ENCODE results near the gene ARHGAP36. TPM values are rescaled to one million over a fixed set of nuclear protein-coding genes. Genes with fewer than 3 reads are reported as not detected.

ARHGAP36 gene
- total RNA-seq, 1 experiment from 2014 or later, result not detected

DNA sequence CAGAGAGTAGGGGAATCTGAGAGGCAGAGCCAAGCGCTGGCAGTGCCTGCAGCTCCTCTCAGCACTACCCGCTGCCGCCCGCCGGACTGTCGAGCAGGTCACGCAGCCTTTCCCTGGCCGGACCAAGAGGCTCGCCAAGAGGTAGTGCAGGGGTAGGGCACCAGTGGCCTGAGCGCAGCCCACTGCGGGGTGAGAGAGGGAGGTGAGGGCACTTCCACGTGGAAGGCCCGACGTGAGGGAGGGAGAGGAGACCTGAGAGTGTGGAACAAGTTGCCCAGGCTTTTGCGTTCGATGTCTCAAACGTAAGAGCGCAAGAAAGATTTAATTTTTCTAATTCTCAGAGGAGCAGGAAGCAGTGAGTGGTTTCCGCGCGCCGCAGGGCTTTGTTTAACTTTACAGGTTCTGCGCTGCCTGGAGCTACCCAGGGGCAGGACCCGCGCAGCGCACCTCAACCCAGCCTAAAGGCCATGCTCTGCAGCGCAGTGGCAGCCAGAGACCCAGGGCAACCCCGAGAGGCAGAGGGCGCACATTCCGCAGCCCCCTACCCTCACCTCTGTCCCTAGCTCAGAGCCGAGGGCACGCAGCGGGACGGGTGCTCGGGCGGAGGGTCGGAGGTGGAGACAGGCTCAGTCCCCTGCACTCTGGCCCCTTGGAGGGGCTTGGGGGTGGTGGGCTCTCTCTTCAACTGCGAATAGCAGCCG, 14.9 kb downstream of the ARHGAP36 start:
- no peak for DNase-seq (ENCODE audit: low read depth)

GRCh38 chrX:131073607-131074006, 15.5 kb downstream of the ARHGAP36 start:
- no peak for DNase-seq (ENCODE audit: low read depth)

- no peak for DNase-seq (ENCODE audit: low read depth)
Observed at GRCh38 chrX:131081772-131082740, 23.9 kb downstream of the ARHGAP36 start.

GRCh38 chrX:131083510-131084142, 25.5 kb downstream of the ARHGAP36 start:
- no peak for DNase-seq (ENCODE audit: low read depth)

DNA sequence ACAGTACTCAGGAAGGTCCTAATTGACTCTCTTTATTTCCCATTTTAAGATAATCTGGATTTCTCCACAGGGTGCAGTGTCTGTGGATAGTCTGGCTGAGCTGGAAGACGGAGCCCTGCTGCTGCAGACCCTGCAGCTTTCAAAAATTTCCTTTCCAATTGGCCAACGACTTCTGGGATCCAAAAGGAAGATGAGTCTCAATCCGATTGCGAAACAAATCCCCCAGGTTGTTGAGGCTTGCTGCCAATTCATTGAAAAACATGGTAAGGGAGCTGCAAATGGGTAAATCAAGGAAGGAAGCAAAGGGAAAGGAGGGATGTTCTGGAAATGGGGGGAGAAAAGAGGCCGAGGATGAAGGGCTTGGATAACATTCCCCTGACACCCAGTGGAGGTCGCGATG, 26.0 kb downstream of the ARHGAP36 start:
- no peak for DNase-seq (ENCODE audit: low read depth)

GRCh38 chrX:131136776-131137175, 78.6 kb downstream of the ARHGAP36 start:
- no peak for DNase-seq (ENCODE audit: low read depth)

- no peak for DNase-seq (ENCODE audit: low read depth)
Observed at GRCh38 chrX:131139072-131139471, 80.9 kb downstream of the ARHGAP36 start.

Other genes with a start within 250 kb of the ARHGAP36 start
- 23.2 and 27.2 TPM in 2 replicates for gene ENOX2, start 155.1 kb upstream of the ARHGAP36 start, total RNA-seq (2014; rRNA removed; shearing (Covaris generic))
- 0.89 and 1.5 TPM in 2 replicates for gene IGSF1, start 231.0 kb downstream of the ARHGAP36 start, total RNA-seq (2014; rRNA removed; shearing (Covaris generic))